IPS DF 6.9 (cell line): ENCODE results near the gene AFF3.

ENCODE experiments used
- DNase-seq: peaks from one replicate; pipeline ENCODE4 v3.0.0-alpha.2; 2013; ENCODE audit warnings: low read depth, low spot score
- H3K27ac ChIP-seq: one replicate; pipeline ENCODE4 v1.5.1; 2013; ENCODE audit warnings: low read length, control low read depth
- H3K27me3 ChIP-seq: 2 replicates; pipeline ENCODE4 v1.6.1; 2013; ENCODE audit warnings: mild to moderate bottlenecking, low read length; ENCODE audit not compliant: control insufficient read depth, insufficient read depth
- H3K36me3 ChIP-seq: 2 replicates; pipeline ENCODE4 v1.6.1; 2013; ENCODE audit warnings: low read length; ENCODE audit not compliant: control insufficient read depth, insufficient read depth
- H3K4me1 ChIP-seq: 2 replicates; pipeline ENCODE4 v1.6.1; 2013; ENCODE audit warnings: low read length; ENCODE audit not compliant: control insufficient read depth, insufficient read depth
- H3K4me3 ChIP-seq: 2 replicates; pipeline ENCODE4 v1.5.1; 2013; ENCODE audit warnings: mild to moderate bottlenecking, low read length
- H3K9me3 ChIP-seq: 2 replicates; pipeline ENCODE4 v1.6.1; 2013; ENCODE audit warnings: low read length, inconsistent platforms; ENCODE audit not compliant: control insufficient read depth, insufficient read depth
- WGBS: extraction: QIAGEN DNeasy Blood & Tissue Kit; methylation state at CpG from one replicate; pipeline ENCODE4 v1.1.7; 2013; ENCODE audit warnings: mixed read lengths, missing lambda C conversion rate; ENCODE audit not compliant: insufficient read length, insufficient coverage; 5-methylcytosine and 5-hydroxymethylcytosine counted together

The AFF3 gene

DNA sequence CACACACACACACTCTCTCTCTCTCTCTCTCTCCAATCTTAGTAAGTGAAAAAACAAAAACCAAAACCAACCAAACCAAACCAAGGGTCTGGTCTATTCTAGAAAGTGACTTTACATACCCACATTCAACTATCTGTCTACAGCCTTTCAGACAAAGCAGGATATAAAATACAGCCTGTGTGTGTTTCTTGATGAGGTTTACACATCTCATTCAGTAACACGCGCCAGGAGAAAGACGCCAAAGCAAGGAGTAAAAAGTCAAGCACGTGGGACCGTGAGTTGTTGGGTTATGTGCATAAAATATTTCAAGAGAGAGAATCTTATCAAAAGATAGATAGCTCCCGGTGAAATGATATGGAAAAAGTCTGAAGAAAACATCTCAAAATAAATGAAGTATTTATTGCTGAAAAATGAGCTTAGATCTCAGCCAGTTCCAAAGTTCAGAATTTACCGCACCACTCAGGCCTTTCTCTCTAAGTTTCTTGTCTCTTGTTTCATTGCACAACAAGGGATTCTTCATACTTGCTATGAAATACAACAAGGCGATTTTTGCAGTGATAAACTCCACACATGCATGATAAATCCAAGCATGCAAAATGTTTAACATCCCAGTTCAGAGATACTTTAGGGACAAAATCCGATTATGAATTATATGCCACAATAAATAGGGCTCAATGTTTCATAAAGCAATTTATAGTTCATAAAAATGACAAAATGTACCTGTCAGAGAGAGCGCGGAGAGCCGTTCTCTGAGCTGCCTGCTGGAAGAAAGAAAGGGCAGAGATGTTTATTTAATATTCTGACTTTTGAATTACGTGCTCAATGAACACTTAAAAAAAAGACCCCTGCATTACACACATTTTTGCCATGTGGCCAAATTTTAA lies 493.2 kb downstream of the AFF3 start:
- no peaks in the 10 kb centered on the region for H3K9me3 ChIP-seq
- no peaks in the 10 kb centered on the region for H3K36me3 ChIP-seq
- DNase-seq: no peak
- no peak overlapping the region for H3K27ac ChIP-seq
- WGBS: no CpG with 5 or more reads among the region's 13 CpGs
- H3K4me1 ChIP-seq: peaks cover 5% of the 10 kb centered on the region; the same call in 1 of the 2 replicates
- H3K27me3 ChIP-seq: no peaks in the 10 kb centered on the region; the same call in 1 of the 2 replicates
- H3K4me3 ChIP-seq: no peak overlapping the region

DNA sequence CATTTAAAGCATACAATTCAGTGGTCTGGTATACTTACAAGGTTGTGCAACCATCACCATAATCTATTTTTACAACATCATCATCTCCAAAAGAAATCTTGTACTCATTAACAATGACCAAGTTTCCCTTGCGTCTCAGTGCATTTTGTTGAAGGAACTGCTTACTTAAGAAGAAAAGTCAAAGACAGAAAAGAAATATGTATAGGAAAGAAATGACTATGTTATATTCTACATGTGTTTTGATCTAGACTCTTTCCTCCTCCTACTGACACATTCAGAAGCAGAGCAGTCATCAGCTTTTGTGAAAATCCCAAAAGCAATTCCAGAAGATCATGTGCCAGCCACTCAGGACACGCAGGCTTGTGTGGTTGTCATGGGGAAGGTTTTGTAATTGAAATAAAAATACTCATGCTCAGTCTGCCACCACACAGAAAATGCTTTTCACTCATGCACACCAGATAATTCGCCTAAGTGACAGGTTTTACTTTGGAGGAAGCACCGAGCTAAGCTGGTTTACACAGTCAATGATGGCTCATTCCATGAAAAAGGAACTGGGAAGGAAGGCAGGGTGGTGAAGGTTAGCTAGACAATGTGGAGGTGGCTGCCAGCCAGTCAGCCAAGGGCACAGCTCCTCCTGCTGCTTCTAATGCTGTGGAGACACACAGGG lies 494.1 kb downstream of the AFF3 start:
- H3K4me3 ChIP-seq: no peak overlapping the region
- H3K4me1 ChIP-seq: peaks cover 5% of the 10 kb centered on the region; the same call in 1 of the 2 replicates
- H3K27me3 ChIP-seq: no peaks in the 10 kb centered on the region; the same call in 1 of the 2 replicates
- H3K36me3 ChIP-seq: no peaks in the 10 kb centered on the region
- no CpG with 5 or more reads among the region's 4 CpGs for WGBS
- H3K27ac ChIP-seq: no peak overlapping the region
- DNase-seq: no peak
- no peaks in the 10 kb centered on the region for H3K9me3 ChIP-seq

DNA sequence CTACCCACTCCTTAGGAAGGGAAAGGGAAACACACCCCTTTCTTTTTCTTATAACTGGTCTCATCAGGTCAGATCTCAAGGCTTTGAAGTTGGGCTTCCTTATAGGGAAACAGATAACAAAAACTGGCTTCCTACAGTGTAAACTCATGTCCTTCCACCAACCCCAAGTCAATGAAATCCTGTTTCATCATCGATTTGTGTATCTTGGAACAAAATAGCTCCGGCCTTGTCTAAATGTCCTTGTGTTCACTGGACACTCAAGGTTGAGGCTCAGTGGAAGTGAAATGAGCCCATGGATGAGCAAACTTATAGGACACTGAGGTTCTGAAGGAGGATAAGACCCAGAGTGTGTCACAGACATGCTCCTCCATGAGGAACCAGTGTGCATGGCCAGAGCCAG lies 496.4 kb downstream of the AFF3 start:
- H3K36me3 ChIP-seq: no peaks in the 10 kb centered on the region
- H3K4me1 ChIP-seq: no peaks in the 10 kb centered on the region
- no peak overlapping the region for H3K27ac ChIP-seq
- DNase-seq: no peak
- no CpG with 5 or more reads among the region's 2 CpGs for WGBS
- no peaks in the 10 kb centered on the region; the same call in 1 of the 2 replicates for H3K27me3 ChIP-seq
- H3K4me3 ChIP-seq: no peak overlapping the region
- H3K9me3 ChIP-seq: no peaks in the 10 kb centered on the region

DNA sequence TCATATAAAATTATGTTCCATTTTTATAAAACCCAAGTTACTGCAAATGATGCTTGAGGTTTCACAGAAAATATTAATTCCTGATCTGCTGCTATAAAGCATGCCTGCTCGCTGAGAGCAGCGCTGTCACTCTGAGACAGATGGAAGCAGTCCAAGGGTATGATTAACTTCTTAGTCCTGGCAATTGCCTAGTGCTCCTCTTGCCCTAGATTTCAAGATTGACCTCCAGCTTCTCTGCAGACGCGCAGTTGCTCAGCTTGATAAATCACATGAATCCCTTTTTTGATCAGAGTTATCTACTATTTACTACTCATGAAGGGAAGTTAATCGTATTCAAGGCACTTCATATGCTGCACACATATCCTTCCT lies 498.0 kb downstream of the AFF3 start:
- Histone ChIP-seq H3K4me1 (no peaks in the 10 kb centered on the region), H3K27me3 (no peaks in the 10 kb centered on the region; the same call in 1 of the 2 replicates), H3K27ac (no peak overlapping the region), H3K36me3 (no peaks in the 10 kb centered on the region), H3K9me3 (no peaks in the 10 kb centered on the region), H3K4me3 (no peak overlapping the region)
- no peak for DNase-seq
- no CpG with 5 or more reads among the region's 5 CpGs for WGBS

DNA sequence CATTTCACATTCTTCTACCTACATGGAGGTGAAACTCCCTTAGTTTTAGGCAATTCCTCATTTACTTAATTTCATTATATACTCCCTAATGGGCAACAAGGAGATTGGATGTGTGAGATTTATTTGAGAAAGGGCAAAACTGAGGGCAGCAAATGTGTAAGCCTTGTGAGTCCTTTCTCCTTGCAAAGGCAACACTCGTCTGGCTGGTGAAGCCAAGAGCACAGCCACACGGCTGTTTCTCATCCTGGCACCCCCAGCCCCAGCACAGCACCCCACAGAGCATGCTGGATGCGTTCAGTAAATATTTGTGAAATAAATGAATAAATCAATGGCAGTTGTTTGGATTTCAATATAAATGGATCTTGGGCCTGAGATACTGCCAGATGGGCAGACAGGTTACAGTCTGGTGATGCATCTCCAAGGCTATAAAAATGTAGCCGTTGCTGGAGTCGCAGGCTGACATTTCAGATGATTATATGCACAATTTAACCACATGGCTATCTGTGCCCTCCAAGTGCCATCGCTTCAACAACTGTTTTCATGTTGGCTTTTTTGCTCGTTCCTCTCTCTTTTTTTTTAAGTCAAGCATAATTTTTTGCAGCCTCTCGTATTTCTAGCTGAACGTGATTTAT lies 498.5 kb downstream of the AFF3 start:
- WGBS: no CpG with 5 or more reads among the region's 9 CpGs
- H3K4me1 ChIP-seq: no peaks in the 10 kb centered on the region
- H3K4me3 ChIP-seq: no peak overlapping the region
- H3K27me3 ChIP-seq: no peaks in the 10 kb centered on the region; the same call in 1 of the 2 replicates
- no peaks in the 10 kb centered on the region for H3K36me3 ChIP-seq
- no peaks in the 10 kb centered on the region for H3K9me3 ChIP-seq
- H3K27ac ChIP-seq: no peak overlapping the region
- DNase-seq: no peak

DNA sequence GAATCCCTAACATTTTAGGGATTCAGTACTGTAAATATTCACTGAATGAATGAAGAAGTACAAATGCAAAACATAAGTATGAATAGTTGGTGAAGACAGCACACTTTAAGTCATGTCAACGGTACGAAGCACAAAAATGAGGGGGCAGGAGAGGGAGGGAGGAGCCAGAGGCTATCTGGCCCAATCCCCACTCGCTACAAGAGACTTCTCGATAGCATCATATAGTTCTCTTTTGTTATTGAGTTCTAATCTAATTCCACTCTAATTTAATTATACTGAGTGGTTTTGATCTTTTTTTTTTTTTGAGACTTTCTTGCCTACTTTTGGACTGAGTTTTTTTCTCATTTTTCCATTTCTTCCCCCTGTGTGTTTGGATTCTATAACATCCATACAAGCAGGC lies 500.4 kb downstream of the AFF3 start:
- H3K4me3 ChIP-seq: no peak overlapping the region
- DNase-seq: no peak
- no CpG with 5 or more reads among the region's 4 CpGs for WGBS
- no peaks in the 10 kb centered on the region for H3K36me3 ChIP-seq
- H3K27me3 ChIP-seq: no peaks in the 10 kb centered on the region
- H3K9me3 ChIP-seq: no peaks in the 10 kb centered on the region
- H3K4me1 ChIP-seq: no peaks in the 10 kb centered on the region; the same call in 1 of the 2 replicates
- H3K27ac ChIP-seq: no peak overlapping the region

DNA sequence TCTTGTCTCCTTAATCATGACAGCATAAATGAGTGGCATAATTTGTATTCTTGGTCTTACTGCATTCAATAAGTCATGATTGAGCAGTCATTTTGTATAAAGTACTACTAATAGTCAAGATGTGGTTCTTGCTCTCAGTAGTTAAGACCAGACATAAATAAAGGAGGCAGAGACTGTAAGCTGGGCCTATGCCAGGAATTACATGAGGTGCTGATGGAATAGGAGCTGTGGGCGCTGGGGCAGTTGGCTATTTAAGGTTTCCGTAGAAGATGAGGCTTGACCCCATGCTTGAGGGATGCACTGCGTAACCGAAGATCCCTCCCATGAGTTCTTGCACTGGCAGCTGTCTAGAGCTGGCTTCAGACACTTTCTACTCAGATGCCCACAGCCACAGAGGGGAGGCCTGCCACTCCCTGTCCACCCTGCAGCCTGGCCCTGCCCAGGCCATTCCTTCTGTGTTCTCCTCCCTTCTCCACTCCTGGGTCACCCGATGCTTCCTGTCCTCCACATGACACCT lies 501.7 kb downstream of the AFF3 start:
- H3K9me3 ChIP-seq: no peaks in the 10 kb centered on the region
- WGBS: no CpG with 5 or more reads among the region's 5 CpGs
- H3K27ac ChIP-seq: no peak overlapping the region
- no peak for DNase-seq
- H3K36me3 ChIP-seq: no peaks in the 10 kb centered on the region
- no peaks in the 10 kb centered on the region for H3K27me3 ChIP-seq
- H3K4me3 ChIP-seq: no peak overlapping the region
- no peaks in the 10 kb centered on the region; the same call in 1 of the 2 replicates for H3K4me1 ChIP-seq

DNA sequence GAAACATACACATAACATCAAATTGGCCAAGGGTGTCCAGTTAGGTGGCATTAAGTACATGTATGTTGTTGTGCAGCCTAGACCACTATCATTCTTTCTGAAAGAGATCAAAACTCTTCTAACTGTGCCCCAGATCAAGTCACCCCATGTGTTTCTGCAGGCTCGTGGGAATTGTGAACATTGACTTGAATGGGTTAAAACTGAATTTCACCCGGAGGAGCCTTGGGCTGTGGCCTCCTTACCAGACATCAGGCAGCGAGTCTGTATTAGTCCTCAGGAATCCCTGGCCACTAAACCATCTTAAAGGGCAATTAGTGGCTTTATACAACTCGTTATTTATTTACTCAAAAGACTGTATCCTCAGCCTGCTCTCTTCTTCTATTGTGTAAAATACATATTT lies 503.6 kb downstream of the AFF3 start:
- DNase-seq: no peak
- Histone ChIP-seq H3K36me3 (no peaks in the 10 kb centered on the region), H3K9me3 (no peaks in the 10 kb centered on the region), H3K27ac (no peak overlapping the region), H3K4me1 (no peaks in the 10 kb centered on the region; the same call in 1 of the 2 replicates), H3K27me3 (no peaks in the 10 kb centered on the region), H3K4me3 (no peak overlapping the region)
- no CpG with 5 or more reads among the region's 4 CpGs for WGBS

DNA sequence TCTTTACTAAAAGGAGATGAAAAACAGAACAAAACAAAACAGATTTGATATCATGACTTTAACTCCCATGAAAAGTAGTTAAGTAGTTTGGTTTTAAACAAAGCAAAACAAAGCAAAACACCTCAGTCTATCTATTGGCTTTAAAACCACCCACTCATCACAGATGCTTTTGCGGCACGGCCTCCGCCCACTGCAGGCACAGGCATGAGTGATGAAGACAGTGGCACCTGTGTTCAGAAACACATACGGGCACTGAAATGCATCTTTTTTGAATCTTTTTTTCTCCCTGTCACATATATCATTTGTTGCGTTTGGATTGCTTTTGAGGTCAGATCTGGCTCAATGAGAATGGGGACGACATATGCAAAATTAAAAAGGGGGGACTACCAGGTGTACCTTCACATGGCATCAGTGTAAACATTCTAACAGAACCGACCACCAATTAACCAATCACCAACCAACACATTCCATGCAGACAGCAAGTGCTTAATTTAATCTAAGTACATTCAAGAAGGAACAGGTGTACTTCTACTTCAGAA lies 505.2 kb downstream of the AFF3 start:
- Histone ChIP-seq H3K27ac (no peak overlapping the region), H3K36me3 (no peaks in the 10 kb centered on the region), H3K27me3 (no peaks in the 10 kb centered on the region), H3K4me1 (no peaks in the 10 kb centered on the region; the same call in 1 of the 2 replicates), H3K9me3 (no peaks in the 10 kb centered on the region), H3K4me3 (no peak overlapping the region)
- no CpG with 5 or more reads among the region's 7 CpGs for WGBS
- DNase-seq: no peak
